Spleen (tissue), 11 donors: ENCODE measurements around the gene SMLR1. TPM values are rescaled to one million over a fixed set of nuclear protein-coding genes. Genes with fewer than 3 reads are reported as not detected.

ENCODE experiments used
- DNase-seq: peaks from one replicate; pipeline ENCODE4 v3.0.0-alpha.2; 2020
- H3K27ac ChIP-seq, 8 donors: fragments of 200-600 bp; sonication (generic) in 7 of 8; 1 replicate in 4 of 8; 2 replicates in 4 of 8; pipeline versions ENCODE4 v1.5.0 to v1.8.0; 2016 to 2021; ENCODE audit warnings: inconsistent platforms in 4 of 8, mild to moderate bottlenecking in 4 of 8, moderate library complexity in 1 of 8
- H3K27me3 ChIP-seq, 7 donors: fragments of 200-600 bp; sonication (generic) in 6 of 7; replicated peaks in 1 of 7; 1 replicate in 4 of 7; 2 replicates in 3 of 7; pipeline versions ENCODE4 v1.5.0 to v1.8.0; 2016 to 2021; ENCODE audit warnings: inconsistent platforms in 3 of 7, mild to moderate bottlenecking in 1 of 7
- H3K36me3 ChIP-seq, 6 donors: fragments of 200-600 bp; sonication (generic) in 5 of 6; 1 replicate in 4 of 6; 2 replicates in 2 of 6; pipeline versions ENCODE4 v1.5.0 to v1.8.0; 2016 to 2021; ENCODE audit warnings: inconsistent platforms in 2 of 6
- H3K4me1 ChIP-seq, 6 donors: fragments of 200-600 bp; sonication (generic) in 5 of 6; 1 replicate in 3 of 6; 2 replicates in 3 of 6; pipeline versions ENCODE4 v1.5.0 to v1.8.0; 2016 to 2021; ENCODE audit warnings: inconsistent platforms in 3 of 6
- H3K4me3 ChIP-seq, 8 donors: fragments of 200-600 bp; sonication (generic) in 7 of 8; 1 replicate in 4 of 8; 2 replicates in 4 of 8; pipeline versions ENCODE4 v1.5.0 to v1.8.0; 2016 to 2021; ENCODE audit warnings: inconsistent platforms in 4 of 8, mild to moderate bottlenecking in 4 of 8, moderate library complexity in 2 of 8
- H3K9me3 ChIP-seq, 8 donors: fragments of 200-600 bp; sonication (generic) in 7 of 8; 1 replicate in 4 of 8; 2 replicates in 4 of 8; pipeline versions ENCODE4 v1.5.0 to v1.8.0; 2016 to 2021; ENCODE audit warnings: inconsistent platforms in 4 of 8
- POLR2A ChIP-seq, 3 donors: fragments of 450-650 bp; IDR thresholded peaks; one replicate each; pipeline ENCODE4 v1.5.1; 2017; ENCODE audit warnings: antibody characterized with exemption in 3 of 3, mild to moderate bottlenecking in 1 of 3
- POLR2AphosphoS5 ChIP-seq, 3 donors: sonication (generic); formaldehyde crosslinking; IDR thresholded peaks; one replicate each; pipeline ENCODE4 v1.5.1; 2017; ENCODE audit warnings: antibody characterized with exemption in 3 of 3
- WGBS, 5 donors: extraction: QIAGEN DNeasy Blood & Tissue Kit in 3 of 5; methylation state at CpG; one replicate each; pipeline versions ENCODE4 v1.1.5 to v1.1.7; 2013 to 2018; 5-methylcytosine and 5-hydroxymethylcytosine counted together
- intact Hi-C: fragments of 100-400 bp; cut with DNase I; formaldehyde crosslinking; loops from one replicate; pipeline ENCODE4 v1.15.0; 2023; ENCODE audit warnings: low total_unique reads
- polyA plus RNA-seq, 3 donors: library from polyadenylated mRNA; stranded (reverse); fragments of 200-250 nt; gene quantifications; one replicate each; pipeline ENCODE4 v1.2.1, GENCODE V29; 2013
- total RNA-seq, 7 donors: library from RNA; depleted of rRNA in 3 of 7; stranded (reverse); fragments of >200 nt in 3 of 7; fragmentation: NEBNext Ultra II Directional in 4 of 7; extraction: Animal tissue kit (Norgen Biotek cat#: 25700) in 4 of 7; gene quantifications; one replicate each; pipeline versions ENCODE4 v1.1.0 to v1.2.1, GENCODE V29; 2016 to 2021
- TF ChIP-seq, protein P1 (sequence below), 11 experiments: fragments of 200-600 bp in 7 of 11; fragments of 450-650 bp in 4 of 11; sonication (generic) in 4 of 11; IDR thresholded peaks in 8 of 11; conservative IDR thresholded peaks in 3 of 11; 1 replicate in 7 of 11; 2 replicates in 4 of 11; pipeline versions ENCODE4 v1.4.0 to v1.8.0; 2016 to 2021; ENCODE audit warnings: antibody characterized with exemption in 11 of 11, inconsistent platforms in 4 of 11, mild to moderate bottlenecking in 1 of 11
- donor health status: healthy with polysubstance abuse.
- donor health status: DM: no; HTN: no; CAD: no; lungs with moderate emphysema.
- donor health status: DM: no; HTN: no; CAD: no.
- donor health status: Bipolar disorder and iron deficiency.
- donor health status: healthy.
- donor health status: DM: no; HTN: no; CAD: no.
- donor health status: DM: yes; HTN: yes; CAD: no.

The SMLR1 gene
- total and polyA plus RNA-seq, 10 donors: not detected

GRCh38 chr6:130836055-130836640 lies 8.9 kb downstream of the SMLR1 start:
- H3K27ac ChIP-seq: no peak overlapping the region
- H3K9me3 ChIP-seq: no peaks in the 10 kb centered on the region
- intact Hi-C loops: no loop called here
- 70 to 89% (median 71%) methylated on average over 3 of the region's 3 CpGs for WGBS, 5 donors
- H3K4me3 ChIP-seq: no peak overlapping the region
- H3K27me3 ChIP-seq: no peaks in the 10 kb centered on the region
- no peaks in the 10 kb centered on the region for H3K4me1 ChIP-seq
- TF ChIP-seq POLR2AphosphoS5 (IDR thresholded peaks at IDR 0.05): no peak
- no peak for TF ChIP-seq POLR2A (IDR thresholded peaks at IDR 0.05)
- TF ChIP-seq, protein P1, sequence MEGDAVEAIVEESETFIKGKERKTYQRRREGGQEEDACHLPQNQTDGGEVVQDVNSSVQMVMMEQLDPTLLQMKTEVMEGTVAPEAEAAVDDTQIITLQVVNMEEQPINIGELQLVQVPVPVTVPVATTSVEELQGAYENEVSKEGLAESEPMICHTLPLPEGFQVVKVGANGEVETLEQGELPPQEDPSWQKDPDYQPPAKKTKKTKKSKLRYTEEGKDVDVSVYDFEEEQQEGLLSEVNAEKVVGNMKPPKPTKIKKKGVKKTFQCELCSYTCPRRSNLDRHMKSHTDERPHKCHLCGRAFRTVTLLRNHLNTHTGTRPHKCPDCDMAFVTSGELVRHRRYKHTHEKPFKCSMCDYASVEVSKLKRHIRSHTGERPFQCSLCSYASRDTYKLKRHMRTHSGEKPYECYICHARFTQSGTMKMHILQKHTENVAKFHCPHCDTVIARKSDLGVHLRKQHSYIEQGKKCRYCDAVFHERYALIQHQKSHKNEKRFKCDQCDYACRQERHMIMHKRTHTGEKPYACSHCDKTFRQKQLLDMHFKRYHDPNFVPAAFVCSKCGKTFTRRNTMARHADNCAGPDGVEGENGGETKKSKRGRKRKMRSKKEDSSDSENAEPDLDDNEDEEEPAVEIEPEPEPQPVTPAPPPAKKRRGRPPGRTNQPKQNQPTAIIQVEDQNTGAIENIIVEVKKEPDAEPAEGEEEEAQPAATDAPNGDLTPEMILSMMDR (IDR thresholded peaks at IDR 0.05 in 8 of 11, conservative IDR thresholded peaks at IDR 0.05 in 3 of 11): no peak
- DNase-seq: no peak
- H3K36me3 ChIP-seq: peaks cover 0 to 24% (median 2%) of the 10 kb centered on the region in 6 donors

DNA sequence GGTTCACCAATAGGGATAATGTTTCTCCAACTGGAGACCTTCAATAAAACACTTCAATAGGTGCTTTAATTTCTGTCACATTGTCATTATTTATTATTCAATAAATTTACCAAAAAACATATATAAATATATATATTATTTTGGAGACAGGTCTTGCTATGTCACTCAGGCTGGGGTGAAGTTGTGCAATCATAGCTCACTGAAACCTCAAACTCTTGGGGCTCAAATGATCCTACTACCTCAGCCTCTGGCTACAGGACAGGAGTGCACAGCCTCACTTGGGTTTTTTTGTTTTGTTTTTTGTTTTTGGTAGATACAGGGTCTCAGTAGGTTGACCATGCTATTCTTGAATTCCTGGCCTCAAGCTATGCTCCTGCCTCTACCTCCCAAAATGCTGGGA lies 9.9 kb downstream of the SMLR1 start:
- intact Hi-C loops: no loop called here

DNA sequence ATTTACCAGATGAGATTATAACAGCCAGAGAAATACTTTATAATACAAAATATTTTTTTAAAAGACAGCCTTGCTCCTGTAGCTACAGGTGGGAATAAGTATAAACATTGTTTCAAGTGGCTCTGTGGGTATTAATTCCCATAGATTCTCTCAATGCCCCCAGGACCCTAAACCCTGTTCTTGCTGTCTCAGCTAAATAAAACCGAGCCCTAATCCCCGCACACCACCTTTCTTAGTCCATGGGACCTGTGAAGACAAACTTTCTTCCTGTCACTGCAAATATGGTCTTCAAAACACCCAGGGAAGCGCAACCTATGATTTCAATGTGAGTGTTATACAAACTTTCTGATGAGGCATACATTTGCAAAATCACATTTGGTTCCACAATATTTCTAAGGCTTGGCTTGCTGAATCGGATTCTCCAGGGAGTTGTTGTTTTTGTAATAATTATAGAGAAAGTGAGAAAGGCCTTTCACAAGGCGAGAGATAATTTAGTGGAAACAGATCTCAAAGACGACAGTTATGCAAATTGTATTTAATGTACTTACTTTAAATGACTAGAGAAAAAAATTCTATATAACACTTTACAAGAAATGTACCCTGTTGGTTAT lies 11.1 kb downstream of the SMLR1 start:
- no peaks in the 10 kb centered on the region for H3K27me3 ChIP-seq
- TF ChIP-seq, protein P1 (IDR thresholded peaks at IDR 0.05 in 8 of 11, conservative IDR thresholded peaks at IDR 0.05 in 3 of 11): no peak
- TF ChIP-seq POLR2A (IDR thresholded peaks at IDR 0.05): no peak
- TF ChIP-seq POLR2AphosphoS5 (IDR thresholded peaks at IDR 0.05): no peak
- DNase-seq: no peak
- intact Hi-C loops: no loop called here
- H3K27ac ChIP-seq: no peak overlapping the region
- no peaks in the 10 kb centered on the region for H3K9me3 ChIP-seq
- H3K4me3 ChIP-seq: no peak overlapping the region
- peaks cover 0 to 31% (median 2%) of the 10 kb centered on the region in 6 donors for H3K36me3 ChIP-seq
- H3K4me1 ChIP-seq: no peaks in the 10 kb centered on the region
- WGBS, 5 donors: 93 to 96% (median 94%) methylated on average over 6 of the region's 6 CpGs

More for the DNA sequence above, 9.9 kb downstream of the SMLR1 start:
- Histone ChIP-seq H3K27ac (no peak overlapping the region), H3K4me1 (no peaks in the 10 kb centered on the region), H3K27me3 (no peaks in the 10 kb centered on the region), H3K36me3 (peaks cover 0 to 31% (median 2%) of the 10 kb centered on the region in 6 donors), H3K9me3 (no peaks in the 10 kb centered on the region), H3K4me3 (no peak overlapping the region)
- no peak for DNase-seq
- TF ChIP-seq POLR2A (IDR thresholded peaks at IDR 0.05): no peak
- no peak for TF ChIP-seq POLR2AphosphoS5 (IDR thresholded peaks at IDR 0.05)
- TF ChIP-seq, protein P1 (IDR thresholded peaks at IDR 0.05 in 8 of 11, conservative IDR thresholded peaks at IDR 0.05 in 3 of 11): no peak

DNA sequence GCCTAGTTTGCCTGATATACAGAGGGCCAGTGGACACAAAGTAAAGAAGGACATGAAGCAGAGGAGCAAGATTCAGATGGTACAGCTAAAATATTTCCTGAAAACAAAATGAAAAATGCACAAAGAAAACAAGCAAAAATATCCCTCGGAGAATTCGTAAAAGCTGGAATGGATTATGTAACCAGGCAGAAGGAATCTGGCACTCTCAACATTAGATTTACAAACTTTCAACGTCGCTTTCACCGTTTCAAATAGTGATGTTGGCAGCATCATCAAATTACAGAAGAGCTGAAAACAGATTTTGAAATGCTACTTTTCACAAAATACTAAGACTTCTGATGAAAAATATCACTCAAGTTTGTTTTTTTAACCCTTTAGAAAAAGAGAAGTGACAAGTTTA lies 11.7 kb downstream of the SMLR1 start:
- no peak for DNase-seq
- Histone ChIP-seq H3K9me3 (no peaks in the 10 kb centered on the region), H3K27me3 (no peaks in the 10 kb centered on the region), H3K4me1 (no peaks in the 10 kb centered on the region), H3K4me3 (no peak overlapping the region), H3K27ac (no peak overlapping the region), H3K36me3 (peaks cover 0 to 31% (median 2%) of the 10 kb centered on the region in 6 donors)
- TF ChIP-seq POLR2A (IDR thresholded peaks at IDR 0.05): no peak
- no peak for TF ChIP-seq POLR2AphosphoS5 (IDR thresholded peaks at IDR 0.05)
- TF ChIP-seq, protein P1 (IDR thresholded peaks at IDR 0.05 in 8 of 11, conservative IDR thresholded peaks at IDR 0.05 in 3 of 11): no peak
- 85 to 97% (median 91%) methylated on average over 5 of the region's 5 CpGs for WGBS, 5 donors
- intact Hi-C loops: no loop called here
